AG09309 (cell line): ENCODE results near the gene DRD1.
A peak's percentile ranks its signal among the peaks of the same experiment; 100 is the strongest.

Source experiments
- DNase-seq: peaks from one replicate; pipeline ENCODE4 v3.0.0-alpha.2; 2010; ENCODE audit warnings: low read depth
- H3K4me3 ChIP-seq: 2 replicates; pipeline ENCODE4 v1.5.1; 2011; ENCODE audit warnings: mild to moderate bottlenecking, low read depth, low read length, moderate library complexity; ENCODE audit not compliant: control insufficient read depth
- TF ChIP-seq, protein P1 (sequence below): IDR thresholded peaks from 2 replicates; pipeline ENCODE4 v1.5.1; 2011; ENCODE audit warnings: mild to moderate bottlenecking, low read depth, low read length, inconsistent platforms; ENCODE audit not compliant: insufficient read depth, control insufficient read depth; ENCODE audit errors: missing control alignments

DRD1 gene

DNA sequence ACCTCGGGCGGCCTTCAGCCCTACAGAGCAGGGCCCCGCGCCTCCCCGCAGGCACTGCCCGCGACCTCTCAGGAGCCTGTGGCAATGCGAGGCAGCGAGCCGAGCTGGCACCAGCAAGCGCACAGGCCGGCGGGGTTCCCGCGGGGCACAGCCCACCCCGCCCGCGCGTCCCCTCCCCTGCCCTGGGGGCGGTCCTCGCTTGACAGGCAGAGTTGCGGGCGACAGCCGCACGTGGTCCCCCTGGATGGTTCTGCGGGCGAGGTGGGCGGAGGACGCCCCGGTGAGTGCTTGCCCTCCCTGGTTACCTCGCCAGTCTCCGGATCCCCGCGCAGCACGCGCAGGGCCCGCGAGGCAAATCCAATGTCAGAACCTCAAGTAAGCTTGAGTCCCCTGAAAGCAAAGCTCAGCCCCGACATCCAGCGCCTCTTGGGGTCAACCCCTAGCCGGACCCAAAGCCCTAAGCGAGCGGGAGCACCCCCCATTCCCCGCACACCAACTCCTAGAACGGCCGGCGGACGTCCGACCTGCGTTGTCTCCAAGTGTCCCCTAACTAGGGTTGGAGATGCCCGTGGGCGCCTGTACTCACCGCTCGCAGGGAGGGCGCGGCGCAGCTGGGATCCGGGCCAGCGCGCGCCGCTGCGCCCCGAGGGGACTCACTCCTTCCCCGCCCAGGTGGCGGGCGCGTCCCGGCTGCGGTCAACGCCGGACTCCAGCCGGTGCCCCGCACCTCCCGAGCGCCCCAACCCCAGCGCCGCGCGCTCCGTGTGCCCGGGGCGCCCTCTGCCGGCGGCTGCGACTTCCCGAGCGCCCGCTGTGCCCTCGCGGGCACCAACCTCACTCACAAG lies at the start of gene DRD1:
Gene DRD1 (minus strand): TSS at position 123 of the 845 bp plus-strand sequence. CDS start 1,083 bp downstream, outside the sequence.
- peak within 1 kb of the TSS; percentile 55 for H3K4me3 ChIP-seq
- no peak for DNase-seq
- TF ChIP-seq, protein P1, sequence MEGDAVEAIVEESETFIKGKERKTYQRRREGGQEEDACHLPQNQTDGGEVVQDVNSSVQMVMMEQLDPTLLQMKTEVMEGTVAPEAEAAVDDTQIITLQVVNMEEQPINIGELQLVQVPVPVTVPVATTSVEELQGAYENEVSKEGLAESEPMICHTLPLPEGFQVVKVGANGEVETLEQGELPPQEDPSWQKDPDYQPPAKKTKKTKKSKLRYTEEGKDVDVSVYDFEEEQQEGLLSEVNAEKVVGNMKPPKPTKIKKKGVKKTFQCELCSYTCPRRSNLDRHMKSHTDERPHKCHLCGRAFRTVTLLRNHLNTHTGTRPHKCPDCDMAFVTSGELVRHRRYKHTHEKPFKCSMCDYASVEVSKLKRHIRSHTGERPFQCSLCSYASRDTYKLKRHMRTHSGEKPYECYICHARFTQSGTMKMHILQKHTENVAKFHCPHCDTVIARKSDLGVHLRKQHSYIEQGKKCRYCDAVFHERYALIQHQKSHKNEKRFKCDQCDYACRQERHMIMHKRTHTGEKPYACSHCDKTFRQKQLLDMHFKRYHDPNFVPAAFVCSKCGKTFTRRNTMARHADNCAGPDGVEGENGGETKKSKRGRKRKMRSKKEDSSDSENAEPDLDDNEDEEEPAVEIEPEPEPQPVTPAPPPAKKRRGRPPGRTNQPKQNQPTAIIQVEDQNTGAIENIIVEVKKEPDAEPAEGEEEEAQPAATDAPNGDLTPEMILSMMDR: peak; percentile 60

DNA sequence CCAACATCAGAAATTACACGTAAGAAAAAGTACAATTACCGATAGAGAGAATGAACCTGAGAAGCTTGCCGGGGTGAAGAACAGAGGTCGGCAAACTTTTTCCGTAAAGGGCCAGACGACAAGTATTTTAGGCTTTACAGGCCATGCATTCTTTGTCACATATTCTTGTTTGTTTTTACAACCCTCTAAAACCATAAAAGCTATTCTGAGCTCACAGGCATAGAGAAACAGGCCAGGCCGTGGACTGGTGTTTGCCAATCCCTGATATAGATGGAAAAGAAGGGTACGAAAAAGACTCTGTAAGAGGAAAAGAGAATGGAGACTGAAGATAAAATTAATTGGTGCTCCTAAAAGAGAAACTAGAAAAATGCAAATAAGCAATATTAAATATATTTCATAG lies 49.7 kb upstream of the DRD1 start:
- TF ChIP-seq, protein P1: no peak
- no peak overlapping the region for H3K4me3 ChIP-seq
- no peak for DNase-seq

DNA sequence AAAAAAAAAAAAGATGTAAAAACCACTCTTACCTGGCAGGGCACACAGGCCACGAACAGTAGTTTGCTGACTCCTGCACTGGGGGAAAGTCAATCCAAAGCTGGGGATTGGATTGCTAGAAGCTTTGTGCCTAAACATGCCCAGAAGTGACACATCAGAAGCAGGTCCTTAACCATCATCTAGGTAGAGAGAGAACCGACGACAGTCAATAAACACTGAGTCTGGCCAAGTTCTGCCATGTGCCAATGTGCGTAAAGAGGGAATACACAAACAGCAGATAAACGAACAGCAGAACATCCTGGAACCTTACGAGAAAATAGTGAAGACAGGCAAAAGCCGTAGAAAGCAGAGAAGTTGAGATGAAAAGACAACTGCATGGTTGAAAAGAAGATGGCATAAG lies 49.3 kb upstream of the DRD1 start:
- DNase-seq: no peak
- TF ChIP-seq, protein P1: no peak
- no peak overlapping the region for H3K4me3 ChIP-seq

DNA sequence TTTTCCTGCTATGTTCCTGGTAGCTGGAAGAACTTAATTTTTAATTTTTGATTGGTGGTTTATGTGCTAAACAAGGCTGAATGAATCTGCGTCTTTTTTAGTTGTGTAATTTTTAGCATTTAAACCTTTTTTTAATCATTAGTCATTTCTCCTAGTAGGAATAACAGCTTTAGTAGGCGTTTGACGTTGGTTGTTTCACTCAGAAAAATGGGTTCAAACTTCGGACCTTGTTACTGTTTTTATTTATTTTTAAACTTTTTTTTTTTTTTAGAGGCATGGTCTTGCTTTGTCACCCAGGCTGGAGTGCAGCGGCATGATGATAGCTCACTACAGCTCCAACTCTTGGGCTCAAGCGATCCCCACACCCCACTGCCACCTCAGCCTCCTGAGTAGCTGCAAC lies 47.2 kb upstream of the DRD1 start:
- DNase-seq: no peak
- TF ChIP-seq, protein P1: no peak
- no peak overlapping the region for H3K4me3 ChIP-seq

DNA sequence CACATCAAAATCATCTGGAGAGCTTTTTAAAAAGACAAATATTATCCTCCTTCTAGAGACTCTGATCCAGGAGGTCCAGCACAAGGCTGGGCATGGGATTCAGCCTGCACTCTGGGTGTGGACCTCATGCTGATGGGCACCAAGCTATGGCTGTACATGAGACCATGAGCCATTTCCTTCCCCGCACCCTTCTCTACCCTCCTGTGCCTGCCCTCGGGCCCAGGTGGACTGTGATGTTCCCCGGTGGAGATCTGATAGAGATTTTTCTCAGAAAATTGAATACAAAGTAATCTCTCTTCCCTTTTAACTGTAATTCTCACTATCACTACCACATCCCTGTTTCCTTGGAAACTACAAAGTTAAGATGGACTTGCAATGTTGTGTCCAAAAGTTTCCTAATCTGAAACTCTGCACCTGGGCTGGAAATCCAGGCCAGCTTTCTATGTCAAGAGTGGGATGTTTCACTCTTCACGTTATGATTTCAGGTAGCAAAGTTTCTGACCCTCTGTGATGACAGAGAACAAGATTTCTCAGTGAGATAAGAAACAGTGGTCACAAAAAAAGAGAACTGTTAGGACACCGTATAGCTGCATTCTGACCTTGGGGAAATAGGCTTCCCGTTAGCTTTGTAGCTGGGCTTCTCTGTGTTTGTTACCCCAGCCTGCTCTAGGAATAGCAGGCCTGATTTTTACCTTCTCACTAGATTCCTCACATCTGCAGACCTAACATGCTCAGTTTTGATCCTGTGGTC lies 45.9 kb upstream of the DRD1 start:
- no peak for DNase-seq
- TF ChIP-seq, protein P1: no peak
- no peak overlapping the region for H3K4me3 ChIP-seq

DNA sequence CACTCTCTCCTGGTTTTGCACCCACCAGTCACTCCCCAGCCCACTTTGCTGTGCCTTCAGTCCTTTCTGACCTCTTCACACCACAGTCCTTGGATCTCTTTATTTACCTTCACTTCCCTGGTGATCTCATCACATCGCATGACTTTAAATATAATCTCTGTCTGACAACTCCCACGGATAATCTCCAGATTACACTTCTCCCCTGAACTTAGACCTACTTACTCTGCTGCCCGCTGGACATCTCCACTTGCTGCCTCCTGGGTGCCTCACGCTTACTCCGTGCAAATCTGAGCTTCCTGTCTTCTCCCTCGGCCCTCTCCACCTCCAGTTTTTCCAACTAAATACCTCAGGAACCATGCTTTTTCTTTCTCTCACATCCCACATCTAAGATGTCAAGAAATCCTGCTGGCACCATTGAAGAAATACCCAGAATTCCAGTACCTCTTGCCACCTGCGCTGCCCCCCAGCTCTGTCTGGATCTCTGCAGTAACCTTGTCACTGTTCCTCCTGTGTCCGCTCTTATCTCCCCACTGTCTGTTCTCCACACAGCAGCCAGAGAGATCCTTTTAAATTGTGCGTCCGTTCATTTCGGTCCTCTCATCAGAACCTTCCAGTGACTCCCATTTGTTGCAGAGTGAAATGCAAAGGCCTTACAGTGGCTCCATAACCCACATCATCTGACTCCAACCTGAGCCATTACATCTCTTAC lies 43.7 kb upstream of the DRD1 start:
- DNase-seq: no peak
- TF ChIP-seq, protein P1: no peak
- H3K4me3 ChIP-seq: no peak overlapping the region
